GM21529 (cell line): Measurements from ENCODE around the gene CEP135.

Experiments used
- ATAC-seq: cut with Tn5 transposase; IDR thresholded peaks from one replicate; pipeline ENCODE4 v1.9.1; 2021; ENCODE audit not compliant: unreplicated experiment

Gene CEP135

GRCh38 chr4:56007154-56007553 lies 58.4 kb downstream of the CEP135 start:
- ATAC-seq = no peak

DNA sequence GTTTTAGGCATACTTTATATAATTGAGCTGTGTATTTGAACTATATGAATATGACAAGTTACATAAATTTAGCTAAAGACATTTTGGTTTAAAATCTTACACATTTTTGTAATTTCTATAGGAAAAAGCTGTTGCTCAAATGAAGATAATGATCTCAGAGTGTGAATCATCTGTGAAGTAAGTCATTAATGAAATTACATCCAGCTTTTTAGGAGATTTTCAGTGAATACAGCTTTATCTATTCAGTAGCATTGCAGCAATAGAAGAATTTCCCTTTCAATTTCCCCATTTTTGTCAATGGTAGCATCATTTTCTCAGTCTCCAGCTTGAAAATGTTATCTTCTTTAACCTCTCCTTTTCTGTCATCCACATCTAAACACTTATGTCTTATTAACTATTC lies 59.5 kb downstream of the CEP135 start:
- no peak for ATAC-seq

- no peak for ATAC-seq
These were observed 77.9 kb downstream of the CEP135 start for GRCh38 chr4:56026596-56026995.

GRCh38 chr4:56028165-56028564 lies 79.4 kb downstream of the CEP135 start:
- ATAC-seq = no peak

GRCh38 chr4:56038487-56039162 lies 89.9 kb downstream of the CEP135 start:
- no peak for ATAC-seq

DNA sequence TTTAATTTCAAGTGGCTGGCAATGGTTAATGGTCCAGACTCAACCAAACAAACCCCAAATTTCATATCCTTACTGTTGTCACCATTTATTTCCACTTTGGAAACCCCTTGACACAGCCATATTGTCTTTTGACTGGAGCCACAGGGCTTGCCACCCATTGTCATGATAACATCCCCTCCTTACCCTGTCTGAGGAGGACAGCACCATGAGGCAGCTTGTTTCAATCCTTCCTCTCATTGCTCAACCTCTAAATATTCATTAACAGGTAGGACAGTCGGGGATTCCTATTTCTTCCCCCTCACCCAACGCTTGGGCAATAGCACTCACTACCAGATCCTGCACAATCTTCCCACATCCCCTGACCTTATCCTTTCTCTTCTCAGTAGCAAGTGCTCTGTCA lies 92.1 kb downstream of the CEP135 start:
- ATAC-seq = no peak

DNA sequence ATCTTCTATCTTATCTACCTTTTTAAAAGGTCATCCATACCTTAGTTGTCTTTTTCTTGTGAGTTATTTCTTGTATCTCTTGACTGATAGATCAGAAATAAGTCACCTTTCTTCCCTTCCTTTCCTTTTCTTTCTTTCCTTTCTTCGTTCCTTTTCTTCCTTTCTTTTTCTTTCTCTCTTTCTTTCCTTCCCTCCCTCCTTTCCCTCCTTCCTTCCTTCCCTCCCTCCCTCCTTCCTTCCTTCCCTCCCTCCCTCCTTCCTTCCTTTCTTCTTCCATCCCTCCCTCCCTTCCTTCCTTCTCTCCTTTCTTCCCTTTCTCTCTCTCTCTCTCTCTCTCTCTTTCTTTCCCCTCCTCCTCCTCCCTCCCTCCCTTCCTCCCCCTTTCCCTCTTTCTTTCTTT lies 93.5 kb downstream of the CEP135 start:
- no peak for ATAC-seq

GRCh38 chr4:56048383-56048701 lies 99.6 kb downstream of the CEP135 start:
- ATAC-seq = no peak

- ATAC-seq = peak; percentile 95
These were observed 100.1 kb downstream of the CEP135 start for GRCh38 chr4:56048702-56049431.

DNA sequence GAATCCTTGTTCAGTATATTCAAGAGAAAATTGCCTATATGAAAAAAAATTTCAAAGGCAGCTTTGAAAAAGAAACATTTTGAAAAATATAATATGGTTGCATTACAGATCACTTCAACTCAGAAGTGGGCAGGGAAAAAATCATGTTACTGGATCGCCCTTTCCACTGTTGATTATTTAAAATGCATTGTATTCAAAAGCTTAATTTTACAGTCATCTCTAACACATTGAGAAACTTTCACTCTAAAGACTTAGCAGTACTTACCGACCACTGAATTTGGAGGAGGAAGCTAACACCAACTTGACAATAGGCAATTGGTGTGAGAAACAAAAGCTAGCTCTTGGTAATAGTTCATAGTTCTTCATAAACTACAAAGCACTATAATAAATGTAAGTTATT lies 101.9 kb downstream of the CEP135 start:
- ATAC-seq = no peak

- no peak for ATAC-seq
These were observed 102.4 kb downstream of the CEP135 start for GRCh38 chr4:56051029-56051709.

- no peak for ATAC-seq
These were observed 102.9 kb downstream of the CEP135 start for GRCh38 chr4:56051710-56052075.

GRCh38 chr4:56052481-56052880 lies 103.7 kb downstream of the CEP135 start:
- ATAC-seq = no peak

DNA sequence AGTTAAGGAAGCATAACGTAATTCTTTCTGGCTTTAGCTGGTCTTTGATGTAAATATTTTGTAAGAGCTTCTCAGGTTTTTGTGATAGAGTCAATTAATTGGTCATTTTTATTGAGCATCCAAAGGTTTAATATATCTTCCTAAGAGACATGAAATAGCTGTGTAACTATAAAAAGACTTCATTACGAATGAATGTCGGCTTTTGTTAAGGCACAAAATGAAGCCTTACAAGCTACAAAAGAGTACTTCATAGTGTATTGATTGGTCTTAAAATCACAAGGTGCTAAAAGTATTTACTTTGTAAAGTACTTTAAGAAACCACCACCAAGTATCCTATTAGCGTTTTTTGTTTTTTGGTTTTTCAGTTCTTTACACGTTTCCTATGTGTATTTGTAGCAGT lies 104.2 kb downstream of the CEP135 start:
- no peak for ATAC-seq

GRCh38 chr4:56055027-56055977 lies 106.6 kb downstream of the CEP135 start:
- ATAC-seq = no peak

DNA sequence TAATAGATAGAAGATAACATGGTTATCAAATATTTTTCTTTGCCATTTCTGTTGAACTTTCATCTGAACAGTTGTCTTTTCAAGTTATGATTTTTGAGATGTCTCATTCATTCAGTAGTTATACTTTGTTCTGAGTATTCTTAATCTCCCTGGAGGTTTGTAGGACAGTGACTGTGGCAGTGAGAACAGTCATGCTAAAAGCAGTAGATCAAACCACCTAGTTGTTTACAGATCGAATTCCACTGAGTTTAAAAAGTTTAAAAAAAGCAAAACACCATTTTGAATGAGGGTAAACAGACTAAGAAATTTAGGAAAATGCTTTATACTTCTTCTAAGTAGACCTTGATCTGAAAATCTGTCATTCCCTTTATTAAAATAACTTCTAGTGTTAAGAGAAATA lies 107.2 kb downstream of the CEP135 start:
- no peak for ATAC-seq

DNA sequence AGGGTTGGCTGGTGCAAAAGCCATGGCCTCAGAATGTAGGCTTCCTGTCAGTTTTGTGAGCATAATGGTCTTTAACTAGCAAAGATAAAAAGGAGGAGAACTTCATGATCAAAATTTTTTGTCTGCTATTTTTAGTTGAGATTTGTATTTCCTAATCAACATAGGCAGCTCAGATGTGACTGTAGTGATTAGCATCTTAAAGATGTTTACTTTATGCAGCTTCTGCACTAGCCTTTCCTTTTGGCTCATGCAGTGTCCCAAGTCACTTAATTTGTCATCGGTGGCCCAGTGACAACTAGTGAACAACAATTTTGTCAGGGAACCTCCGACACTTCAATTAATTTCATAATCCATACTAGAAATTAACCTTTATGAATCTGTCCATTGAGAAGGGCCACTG lies 109.8 kb downstream of the CEP135 start:
- no peak for ATAC-seq

DNA sequence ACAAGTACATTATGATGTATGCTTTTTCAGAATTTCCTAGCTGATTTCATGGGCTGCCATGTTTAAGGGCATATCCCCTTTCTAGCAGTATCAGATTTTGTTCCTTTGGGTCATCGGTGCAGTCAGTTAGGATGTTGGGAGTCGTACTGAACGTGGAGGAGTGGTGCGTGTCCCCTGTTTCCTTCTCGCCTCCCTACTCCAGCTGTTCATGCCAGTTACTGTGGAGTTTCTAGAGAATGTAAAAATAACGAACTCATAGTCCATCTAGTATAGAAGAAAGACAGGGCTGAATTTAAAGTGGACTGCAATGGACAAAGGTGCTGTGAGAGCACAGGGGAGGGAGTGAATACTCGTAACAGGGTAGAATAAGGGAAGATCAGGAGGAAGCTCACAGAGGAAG lies 111.3 kb downstream of the CEP135 start:
- no peak for ATAC-seq

GRCh38 chr4:56062106-56062505 lies 113.4 kb downstream of the CEP135 start:
- no peak for ATAC-seq

- ATAC-seq = no peak
These were observed 113.9 kb downstream of the CEP135 start for GRCh38 chr4:56062526-56063145.

DNA sequence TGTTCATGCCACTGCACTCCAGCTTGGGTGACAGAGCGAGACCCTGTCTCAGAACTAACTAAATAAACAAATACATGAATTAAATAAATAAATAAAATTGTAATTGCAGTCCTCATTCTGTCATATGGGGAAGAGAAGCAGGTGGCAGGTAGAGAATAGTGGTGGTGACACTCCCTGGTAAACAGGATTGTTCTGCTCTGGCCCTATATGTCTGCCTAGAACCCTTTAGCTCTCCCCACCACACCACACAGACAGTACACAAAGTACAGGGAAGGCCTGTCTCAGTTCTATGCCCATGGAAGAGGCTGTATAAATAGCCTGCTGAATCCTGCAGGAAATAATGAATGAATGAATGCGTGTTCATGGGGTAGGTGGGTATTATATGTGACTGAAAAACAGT lies 117.7 kb downstream of the CEP135 start:
- no peak for ATAC-seq
